HS-27A (cell line): ENCODE data around the gene PAPOLB.
"Not testable (repeated sequence)": the region's sequence is repeated elsewhere in the genome, so short reads cannot be mapped to it uniquely, and the experiment has no call there.

Source experiments
- DNase-seq: peaks from one replicate; pipeline ENCODE4 v3.0.0-alpha.2; 2012; ENCODE audit warnings: low read depth, missing footprints

PAPOLB gene

GRCh38 chr7:4861673-4862072 is at the start of gene PAPOLB:
TSS of gene PAPOLB (minus strand) at chr7:4862030. CDS start at chr7:4861810, 220 bp downstream.
- no peak for DNase-seq

GRCh38 chr7:4911111-4911828 is 49.4 kb upstream of the PAPOLB start:
- no peak for DNase-seq

GRCh38 chr7:4906682-4907081 is 44.9 kb upstream of the PAPOLB start:
- no peak for DNase-seq

- DNase-seq = no peak
Observed at GRCh38 chr7:4905171-4905570, 43.3 kb upstream of the PAPOLB start.

GRCh38 chr7:4904346-4904745 is 42.5 kb upstream of the PAPOLB start:
- DNase-seq = no peak

GRCh38 chr7:4895766-4896165 is 33.9 kb upstream of the PAPOLB start:
- DNase-seq = no peak

GRCh38 chr7:4894482-4894881 is 32.7 kb upstream of the PAPOLB start:
- DNase-seq = no peak

- no peak for DNase-seq
Observed at GRCh38 chr7:4893929-4894475, 32.2 kb upstream of the PAPOLB start.

- not testable (repeated sequence) for DNase-seq
Observed at GRCh38 chr7:4893188-4893587, 31.4 kb upstream of the PAPOLB start.

- not testable (repeated sequence) for DNase-seq
Observed at GRCh38 chr7:4891522-4891921, 29.7 kb upstream of the PAPOLB start.

- DNase-seq = no peak
Observed at GRCh38 chr7:4889682-4890081, 27.9 kb upstream of the PAPOLB start.

- DNase-seq = no peak
Observed at GRCh38 chr7:4888161-4888560, 26.3 kb upstream of the PAPOLB start.

GRCh38 chr7:4886671-4887070 is 24.8 kb upstream of the PAPOLB start:
- no peak for DNase-seq

- DNase-seq = no peak
Observed at GRCh38 chr7:4885317-4885807, 23.5 kb upstream of the PAPOLB start.

- DNase-seq = no peak
Observed at GRCh38 chr7:4884164-4884563, 22.3 kb upstream of the PAPOLB start.

- DNase-seq = no peak
Observed at GRCh38 chr7:4883372-4884144, 21.7 kb upstream of the PAPOLB start, which contains the start of gene RADIL. TSS of gene RADIL (minus strand) at chr7:4883716. CDS start at chr7:4878139, 5,577 bp downstream.

GRCh38 chr7:4883033-4883371 is 21.2 kb upstream of the PAPOLB start:
- no peak for DNase-seq

GRCh38 chr7:4882169-4883032 is 20.6 kb upstream of the PAPOLB start:
- no peak for DNase-seq

- no peak for DNase-seq
Observed at GRCh38 chr7:4880218-4880617, 18.4 kb upstream of the PAPOLB start.

- DNase-seq = no peak
Observed at GRCh38 chr7:4879396-4880081, 17.7 kb upstream of the PAPOLB start.
